WTC11 (cell line): ENCODE data around the gene GAL3ST3.

Experiments
- ATF3 ChIP-seq: sonication (generic); formaldehyde crosslinking; conservative IDR thresholded peaks from 2 replicates; pipeline ENCODE4 v1.8.1; 2022; ENCODE audit warnings: mild to moderate bottlenecking, missing genetic modification reagents
- CREB1 ChIP-seq: sonication (generic); formaldehyde crosslinking; IDR thresholded peaks from 2 replicates; pipeline ENCODE4 v1.8.0; 2023; ENCODE audit warnings: mild to moderate bottlenecking, missing genetic modification reagents
- CTCF ChIP-seq: fragments of 200-600 bp; IDR thresholded peaks from 2 replicates; pipeline ENCODE4 v1.8.0; 2022; ENCODE audit warnings: antibody characterized with exemption
- FOXP4 ChIP-seq: sonication (generic); formaldehyde crosslinking; IDR thresholded peaks from 2 replicates; pipeline ENCODE4 v1.8.0; 2022; ENCODE audit warnings: mild to moderate bottlenecking, missing genetic modification reagents
- IRF2 ChIP-seq: sonication (generic); formaldehyde crosslinking; IDR thresholded peaks from 2 replicates; pipeline ENCODE4 v1.8.0; 2022; ENCODE audit warnings: low read depth, missing genetic modification reagents, borderline replicate concordance
- NFE2L1 ChIP-seq: sonication (generic); formaldehyde crosslinking; IDR thresholded peaks from 2 replicates; pipeline ENCODE4 v1.8.1; 2023; ENCODE audit warnings: missing genetic modification reagents
- NR3C1 ChIP-seq: sonication (generic); formaldehyde crosslinking; conservative IDR thresholded peaks from 2 replicates; pipeline ENCODE4 v1.8.1; 2023; ENCODE audit warnings: low read depth, mild to moderate bottlenecking, missing genetic modification reagents
- SMAD3 ChIP-seq: sonication (generic); formaldehyde crosslinking; IDR thresholded peaks from 2 replicates; pipeline ENCODE4 v1.8.0; 2022; ENCODE audit warnings: missing genetic modification reagents, mild to moderate bottlenecking, borderline replicate concordance
- SMAD4 ChIP-seq: sonication (generic); formaldehyde crosslinking; IDR thresholded peaks from 2 replicates; pipeline ENCODE4 v1.8.0; 2022; ENCODE audit warnings: mild to moderate bottlenecking, missing genetic modification reagents
- USF2 ChIP-seq: sonication (generic); formaldehyde crosslinking; IDR thresholded peaks from 2 replicates; pipeline ENCODE4 v1.8.1; 2023; ENCODE audit warnings: mild to moderate bottlenecking, missing genetic modification reagents, moderate library complexity

GRCh38 chr11:66016793-66017177 is 32.2 kb downstream of the GAL3ST3 start:
- TF ChIP-seq CTCF (no peak), SMAD3 (no peak), ATF3 (CRISPR knock-in tag) (no peak), CREB1 (CRISPR knock-in tag) (no peak), FOXP4 (CRISPR knock-in tag) (no peak), NR3C1 (CRISPR knock-in tag) (no peak), IRF2 (CRISPR knock-in tag) (no peak), SMAD4 (CRISPR knock-in tag) (no peak), NFE2L1 (CRISPR knock-in tag) (no peak), USF2 (CRISPR knock-in tag) (no peak)
